SK-N-SH (cell line): ENCODE data around the gene CENPP. TPM values are rescaled to one million over a fixed set of nuclear protein-coding genes. Genes with fewer than 3 reads are reported as not detected.

ENCODE experiments used
- CTCF ChIA-PET: fragments of 300-600, 350-600 bp; formaldehyde crosslinking; extraction: SDS; loops from one replicate; lab custom pipeline; 2021; lab: Yijun Ruan, JAX
- POLR2A ChIA-PET: fragments of 350-600 bp; sonication (Branson Sonifier 250); formaldehyde crosslinking; extraction: SDS; loops from one replicate; lab custom pipeline; 2020; ENCODE audit warnings: antibody characterized with exemption, inconsistent platforms; lab: Yijun Ruan, JAX
- DNase-seq: peaks from one replicate; pipeline ENCODE4 v3.0.0; 2012
- H2AFZ ChIP-seq: fragments of 200-600 bp; sonication (generic); 2 replicates; pipeline ENCODE4 v1.8.1; 2016; ENCODE audit warnings: antibody characterized with exemption, mild to moderate bottlenecking, low read depth
- H3F3A ChIP-seq: fragments of 200-600 bp; sonication (generic); replicated peaks from 2 replicates; pipeline ENCODE3; 2016; ENCODE audit warnings: antibody characterized with exemption, mild to moderate bottlenecking; ENCODE audit not compliant: insufficient read depth
- H3K27ac ChIP-seq, 2 experiments: fragments of 200-500 bp in 1 of 2; fragments of 200-600 bp in 1 of 2; sonication (Bioruptor generic) in 1 of 2; sonication (generic), shearing (Covaris generic) in 1 of 2; 2 replicates each; pipeline versions ENCODE4 v1.5.1 to v1.6.1; 2014 to 2016; ENCODE audit warnings: low read depth in 2 of 2, inconsistent platforms in 1 of 2, low read length in 1 of 2, mild to moderate bottlenecking in 1 of 2, mixed read lengths in 1 of 2
- H3K27me3 ChIP-seq: fragments of 200-600 bp; sonication (generic), shearing (Covaris generic); 2 replicates; pipeline ENCODE4 v1.6.1; 2016; ENCODE audit warnings: mixed run types; ENCODE audit not compliant: insufficient read depth
- H3K36me3 ChIP-seq, 2 experiments: fragments of 200-500 bp in 1 of 2; fragments of 200-600 bp in 1 of 2; sonication (Bioruptor generic) in 1 of 2; sonication (generic) in 1 of 2; replicated peaks in 1 of 2; 2 replicates each; pipeline versions ENCODE3 to v1.5.1; 2014 to 2016; ENCODE audit warnings: low read length in 1 of 2, mild to moderate bottlenecking in 1 of 2; ENCODE audit not compliant: insufficient read depth in 2 of 2, control insufficient read depth in 1 of 2
- H3K4me1 ChIP-seq, 2 experiments: fragments of 200-500 bp in 1 of 2; fragments of 200-600 bp in 1 of 2; sonication (Bioruptor generic) in 1 of 2; sonication (generic), shearing (Covaris generic) in 1 of 2; 2 replicates each; pipeline versions ENCODE4 v1.5.1 to v1.6.1; 2014 to 2016; ENCODE audit warnings: low read depth in 1 of 2, low read length in 1 of 2, mixed run types in 1 of 2; ENCODE audit not compliant: insufficient read depth in 2 of 2, control insufficient read depth in 1 of 2
- H3K4me2 ChIP-seq: fragments of 200-600 bp; sonication (generic), shearing (Covaris generic); 2 replicates; pipeline ENCODE4 v1.6.1; 2017; ENCODE audit warnings: mixed run types
- H3K4me3 ChIP-seq, 2 experiments: fragments of 200-500 bp in 1 of 2; fragments of 200-600 bp in 1 of 2; sonication (Bioruptor generic) in 1 of 2; sonication (generic), shearing (Covaris generic) in 1 of 2; 2 replicates each; pipeline versions ENCODE4 v1.5.1 to v1.8.1; 2014 to 2016; ENCODE audit warnings: low read depth in 2 of 2, inconsistent platforms in 1 of 2, low read length in 1 of 2, mild to moderate bottlenecking in 1 of 2, mixed read lengths in 1 of 2, moderate library complexity in 1 of 2
- H3K79me2 ChIP-seq: fragments of 200-600 bp; sonication (generic); 2 replicates; pipeline ENCODE4 v1.8.1; 2017; ENCODE audit warnings: mild to moderate bottlenecking; ENCODE audit not compliant: insufficient read depth
- H3K9ac ChIP-seq: fragments of 200-600 bp; sonication (generic); 2 replicates; pipeline ENCODE4 v1.6.1; 2017; ENCODE audit warnings: mixed run types
- H3K9me2 ChIP-seq: fragments of 200-600 bp; sonication (generic); 2 replicates; pipeline ENCODE4 v1.6.1; 2017; ENCODE audit warnings: mixed run types
- H3K9me3 ChIP-seq: fragments of 200-600 bp; sonication (generic); 2 replicates; pipeline ENCODE4 v1.6.1; 2017; ENCODE audit warnings: mixed run types, mild to moderate bottlenecking, moderate library complexity
- H4K20me1 ChIP-seq: fragments of 200-600 bp; sonication (generic); 2 replicates; pipeline ENCODE4 v1.6.1; 2017; ENCODE audit warnings: mild to moderate bottlenecking, mixed run types; ENCODE audit not compliant: insufficient read depth
- CTCF ChIP-seq: fragments of 200-600 bp; sonication (generic); IDR thresholded peaks from 2 replicates; pipeline ENCODE4 v1.6.1; 2017; ENCODE audit warnings: antibody characterized with exemption, mild to moderate bottlenecking, moderate library complexity
- ELF1 ChIP-seq: IDR thresholded peaks from 2 replicates; pipeline ENCODE4 v1.4.0; 2012
- EZH2phosphoT487 ChIP-seq: fragments of 200-600 bp; sonication (generic); IDR thresholded peaks from 2 replicates; pipeline ENCODE4 v1.6.1; 2017; ENCODE audit warnings: low read depth, mixed run types, mild to moderate bottlenecking, antibody characterized with exemption, moderate library complexity, borderline replicate concordance
- FOSL2 ChIP-seq: IDR thresholded peaks from 2 replicates; pipeline ENCODE4 v1.4.0; 2012; ENCODE audit warnings: low read depth, mild to moderate bottlenecking, moderate library complexity, borderline replicate concordance
- GATA2 ChIP-seq: sonication (generic); formaldehyde crosslinking; IDR thresholded peaks from 2 replicates; pipeline ENCODE4 v1.5.0; 2020; ENCODE audit warnings: mild to moderate bottlenecking, missing genetic modification reagents
- IRF3 ChIP-seq: fragments of 150-350 bp; IDR thresholded peaks from 2 replicates; pipeline ENCODE4 v1.6.1; 2016; ENCODE audit warnings: mild to moderate bottlenecking, low read depth, low read length
- JUND ChIP-seq: IDR thresholded peaks from 2 replicates; pipeline ENCODE4 v1.4.0; 2012
- MEF2A ChIP-seq: IDR thresholded peaks from 2 replicates; pipeline ENCODE4 v1.4.0; 2012; ENCODE audit warnings: low read depth, borderline replicate concordance
- NFIC ChIP-seq: IDR thresholded peaks from 2 replicates; pipeline ENCODE4 v1.4.0; 2012; ENCODE audit warnings: borderline replicate concordance
- PBX3 ChIP-seq: IDR thresholded peaks from 2 replicates; pipeline ENCODE4; 2012
- REST ChIP-seq: IDR thresholded peaks from 2 replicates; pipeline ENCODE4 v1.6.1; 2012; ENCODE audit warnings: mild to moderate bottlenecking, low read depth, low read length, moderate library complexity
- RXRA ChIP-seq: IDR thresholded peaks from 2 replicates; pipeline ENCODE4 v1.4.0; 2012; ENCODE audit warnings: low read depth, mild to moderate bottlenecking, borderline replicate concordance
- SMC3 ChIP-seq: IDR thresholded peaks from 2 replicates; pipeline ENCODE4 v1.6.1; 2012; ENCODE audit warnings: low read depth, low read length, improper control_type of control experiment
- TCF12 ChIP-seq: IDR thresholded peaks from 2 replicates; pipeline ENCODE4 v1.4.0; 2012
- TEAD4 ChIP-seq: IDR thresholded peaks from 2 replicates; pipeline ENCODE4 v1.4.0; 2012; ENCODE audit warnings: mild to moderate bottlenecking, borderline replicate concordance; ENCODE audit not compliant: insufficient read depth
- USF1 ChIP-seq: IDR thresholded peaks from 2 replicates; pipeline ENCODE4 v1.4.0; 2012; ENCODE audit warnings: low read depth, borderline replicate concordance
- YY1 ChIP-seq: IDR thresholded peaks from 2 replicates; pipeline ENCODE4 v1.4.0; 2012; ENCODE audit warnings: low read depth, mild to moderate bottlenecking
- WGBS: methylation state at CpG from one replicate; pipeline ENCODE4 v1.1.6; 2017; ENCODE audit warnings: low lambda C conversion rate; 5-methylcytosine and 5-hydroxymethylcytosine counted together
- polyA plus RNA-seq, 3 experiments: library from polyadenylated mRNA; depleted of rRNA; stranded (reverse); fragments of >200 nt; gene quantifications; 2 replicates each; pipeline ENCODE4 v1.2.3, GENCODE V29; 2012

Gene CENPP
- polyA plus RNA-seq, 1 of the 3 experiments (the other 2 are of a cell fraction), result 1.3 TPM

- Histone ChIP-seq H3K4me3 (no peak overlapping the region), H3K9ac (no peak overlapping the region), H2AFZ (no peak overlapping the region), H3K9me3 (no peaks in the 10 kb centered on the region), H3K27ac (no peak overlapping the region), H4K20me1 (no peaks in the 10 kb centered on the region), H3K9me2 (no peaks in the 10 kb centered on the region), H3K27me3 (no peaks in the 10 kb centered on the region), H3K4me1 (peaks cover 0 to 5% of the 10 kb centered on the region in 2 experiments; a peak in 1 of 4 replicates), H3K4me2 (no peak overlapping the region), H3F3A (no peaks in the 10 kb centered on the region), H3K79me2 (no peaks in the 10 kb centered on the region), H3K36me3 (no peaks in the 10 kb centered on the region)
- TF ChIP-seq REST, result no peak
- no peak for TF ChIP-seq RXRA
- TF ChIP-seq MEF2A, result no peak
- no peak for TF ChIP-seq CTCF
- TF ChIP-seq EZH2phosphoT487, result no peak
- TF ChIP-seq ELF1, result no peak
- TF ChIP-seq PBX3, result no peak
- TF ChIP-seq NFIC, result no peak
- TF ChIP-seq JUND, result no peak
- ChIA-PET CTCF (interaction anchor here (1.4 kb wide), 1 partner anchor 36 kb away, joined by 3 read pairs; no protein-coding TSS in a partner anchor), POLR2A (no interaction called here)
- 86% methylated on average over 2 of the region's 2 CpGs for WGBS
- DNase-seq, result no peak
Measured at GRCh38 chr9:92598382-92598781, 272.6 kb downstream of the CENPP start.

- Histone ChIP-seq H3K79me2 (no peaks in the 10 kb centered on the region), H3K4me1 (peaks cover 0 to 5% of the 10 kb centered on the region in 2 experiments; a peak in 1 of 4 replicates), H2AFZ (no peak overlapping the region), H3K27me3 (no peaks in the 10 kb centered on the region), H3K9ac (no peak overlapping the region), H3K36me3 (no peaks in the 10 kb centered on the region), H3K27ac (no peak overlapping the region), H3F3A (no peaks in the 10 kb centered on the region), H3K4me3 (no peak overlapping the region), H4K20me1 (no peaks in the 10 kb centered on the region), H3K9me2 (no peaks in the 10 kb centered on the region), H3K9me3 (peaks cover 4% of the 10 kb centered on the region; the same call in 1 of the 2 replicates), H3K4me2 (no peak overlapping the region)
- CTCF ChIA-PET, result interaction anchor here (0.7 to 1.5 kb wide), 3 partner anchors 49 to 109 kb away, joined by 3 read pairs; no protein-coding TSS in a partner anchor
- WGBS, result 86% methylated on average over 4 of the region's 4 CpGs
- no peak for DNase-seq
- POLR2A ChIA-PET, result no interaction called here
- TF ChIP-seq RXRA (no peak), FOSL2 (no peak), MEF2A (no peak), IRF3 (no peak), TCF12 (no peak), TEAD4 (no peak), SMC3 (no peak), USF1 (no peak), YY1 (no peak), GATA2 (CRISPR knock-in tag) (no peak), ELF1 (no peak)
Measured at GRCh38 chr9:92599938-92600461, 274.2 kb downstream of the CENPP start.
